ENCODE data around the gene CCT6B. TPM values are rescaled to one million over a fixed set of nuclear protein-coding genes. Genes with fewer than 3 reads are reported as not detected.

Gene CCT6B
- total and polyA plus RNA-seq, 9 of the 15 experiments (the other 6 are each of a cell fraction or from before 2014, with no cell fraction given) = 0.25 to 0.91 (median 0.58) TPM

DNA sequence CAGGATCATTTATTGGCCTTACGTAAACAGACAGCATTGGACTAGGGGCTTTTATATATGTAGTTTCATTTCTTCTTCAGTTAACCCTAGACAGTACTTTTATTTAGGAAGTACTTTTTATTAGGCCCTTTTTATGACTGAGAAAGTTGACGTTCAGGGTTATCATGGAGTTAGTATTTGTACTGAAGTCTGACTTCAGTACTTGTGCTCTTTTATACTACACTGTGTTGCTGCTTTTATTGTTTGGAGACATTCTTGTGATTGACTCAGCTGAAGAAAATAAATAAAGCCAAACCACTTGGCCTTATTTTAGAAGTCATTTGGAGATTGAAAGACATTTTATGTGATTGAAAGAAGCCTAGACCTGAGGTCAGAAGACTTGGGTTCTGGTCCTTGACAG lies 26.0 kb upstream of the CCT6B start (continued):
- no peak for TF ChIP-seq SP2 (IDR thresholded peaks at IDR 0.05; ENCODE audit: extremely low read depth, low read depth, low read length, poor library complexity, severe bottlenecking)

DNA sequence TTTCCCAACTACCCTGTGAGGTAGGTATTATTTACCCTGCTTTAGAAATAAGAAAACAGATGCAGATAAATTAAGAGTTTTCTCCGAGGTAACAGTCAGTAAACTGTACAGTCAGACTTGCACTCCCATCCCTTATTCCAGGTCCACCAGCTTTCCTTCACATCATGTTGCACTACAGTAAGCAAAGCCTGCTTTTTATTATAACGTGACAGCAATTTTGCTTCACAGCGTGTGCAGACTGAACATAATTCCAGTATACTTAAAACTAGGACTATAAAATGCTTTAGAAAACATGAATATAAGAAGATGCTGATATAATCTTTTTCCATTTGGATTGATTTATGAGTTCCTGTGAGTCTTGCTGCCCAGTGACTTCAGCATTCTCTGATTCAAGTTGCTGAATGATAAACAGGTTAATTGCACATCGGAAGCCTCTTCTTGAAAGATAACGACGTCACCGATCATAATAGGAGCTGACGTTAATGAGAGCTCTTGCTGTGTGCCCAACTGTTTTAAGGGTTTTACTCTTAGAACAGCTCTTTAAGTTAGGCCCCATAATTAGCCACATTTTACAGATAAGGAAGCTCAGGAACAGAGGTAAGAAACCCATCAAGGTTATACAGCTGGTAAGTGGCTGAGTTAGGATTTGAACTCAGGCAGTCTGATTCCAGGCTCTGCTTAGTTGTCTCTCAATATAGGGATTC lies 20.4 kb upstream of the CCT6B start:
- peak; percentile 75 for FAIRE-seq
- Histone ChIP-seq H3K9me3 (replicated peaks; ENCODE audit: control insufficient read depth, insufficient read depth, low read depth, low read length) (no peaks in the 10 kb centered on the region), H3K36me3 (ENCODE audit: control insufficient read depth, insufficient read depth, low read length) (peaks cover 34% of the 10 kb centered on the region), H2AFZ (ENCODE audit: low read depth, low read length) (peak overlapping the region; percentile 66), H3K4me1 (replicated peaks in 1 of 2; ENCODE audit: control insufficient read depth in 2 of 2, insufficient read depth in 2 of 2, low read length in 2 of 2) (peaks cover 17 to 26% of the 10 kb centered on the region in 2 experiments; a peak in 4 of 5 replicates), H3K9me1 (ENCODE audit: control insufficient read depth, insufficient read depth, low read length) (no peaks in the 10 kb centered on the region), H3K4me3 (peak overlapping the region; percentile 78), H3K27me3 (ENCODE audit: control insufficient read depth in 2 of 2, insufficient read depth in 2 of 2, low read length in 2 of 2) (no peaks in the 10 kb centered on the region), H4K20me1 (replicated peaks; ENCODE audit: control insufficient read depth, insufficient read depth, low read length) (no peaks in the 10 kb centered on the region), H3K27ac (ENCODE audit: extremely low read depth, low read depth, low read length) (peak overlapping the region; percentile 96), H3K9ac (ENCODE audit: insufficient read depth in 1 of 2, low read depth in 2 of 2, low read length in 2 of 2) (peak overlapping the region in 1 of 2 experiments; percentile 99; a peak in 3 of 4 replicates), H3K4me2 (ENCODE audit: insufficient read depth, low read length) (peak overlapping the region; percentile 89), H3K79me2 (ENCODE audit: control insufficient read depth, insufficient read depth, low read length) (peaks cover 52% of the 10 kb centered on the region)
- CTCF ChIA-PET (ENCODE audit: low intra/inter-chr PET ratio) = interaction anchor here (0.9 kb wide), 1 partner anchor 552 kb away, joined by 3 read pairs; no protein-coding TSS in a partner anchor
- peak; percentile 34 to 84 (median 56) for DNase-seq (ENCODE audit: extremely low read depth in 1 of 4, low spot score in 3 of 4)
- 1% methylated on average over 8 of the region's 8 CpGs for WGBS (ENCODE audit: insufficient coverage, low coverage, missing lambda C conversion rate)
- TSS peak; percentile 54 for BruUV-seq (replicated peaks)
- ATAC-seq = peak; percentile 52
- POLR2A ChIA-PET = interaction anchor here (0.5 to 3.4 kb wide), 23 partner anchors 10 to 1373 kb away, joined by 3 to 27 read pairs (median 4); partner anchors contain the start of genes RAD51D and RFFL
- intact Hi-C loops (cut with micrococcal nuclease) (loop anchor here (2.0 to 5.0 kb wide), 3 partner anchors 21 to 106 kb away; partner anchors contain the start of genes CCT6B and ZNF830), in situ Hi-C loops (cut with MboI) (no loop called here)
- TF ChIP-seq BHLHE40 (IDR thresholded peaks at IDR 0.05; ENCODE audit: low read length) = peak; percentile 7; the same call in 1 of the 2 replicates
- peak; percentile 90 for TF ChIP-seq CBFA2T3 (IDR thresholded peaks at IDR 0.05)
- TF ChIP-seq KDM1A (IDR thresholded peaks at IDR 0.05) = peak; percentile 91 to 93
- peak; percentile 70; the same call in 1 of the 2 replicates for TF ChIP-seq POLR2AphosphoS5 (IDR thresholded peaks at IDR 0.05; ENCODE audit: control insufficient read depth, insufficient read depth, low read depth, low read length)
- TF ChIP-seq ZNF639 (CRISPR knock-in tag; conservative IDR thresholded peaks at IDR 0.05 in 1 of 2, IDR thresholded peaks at IDR 0.05 in 1 of 2) = peak in 1 of 2 experiments; percentile 40; a peak in 1 of 4 replicates
- peak; percentile 84 for TF ChIP-seq HMBOX1 (IDR thresholded peaks at IDR 0.05)
- peak; percentile 77 for TF ChIP-seq RNF2 (IDR thresholded peaks at IDR 0.05)
- peak; percentile 89 for TF ChIP-seq DACH1 (IDR thresholded peaks at IDR 0.05; ENCODE audit: partially characterized antibody)
- TF ChIP-seq NFYB (IDR thresholded peaks at IDR 0.05; ENCODE audit: extremely low read depth, insufficient read length) = no peak
- 0 out of 2 replicates have a peak, but pooled peaks have one; percentile 28 for TF ChIP-seq ZNF197 (CRISPR knock-in tag; IDR thresholded peaks at IDR 0.05; ENCODE audit: low read depth)
- peak; percentile 77 for TF ChIP-seq TAL1 (IDR thresholded peaks at IDR 0.05)
- TF ChIP-seq CSDE1 (IDR thresholded peaks at IDR 0.05) = peak in 1 of 2 experiments; percentile 52; a peak in 1 of 4 replicates
- TF ChIP-seq PML (IDR thresholded peaks at IDR 0.05; ENCODE audit: low read length) = 0 out of 2 replicates have a peak, but pooled peaks have one; percentile 60
- peak; percentile 72 for TF ChIP-seq HES1 (IDR thresholded peaks at IDR 0.05; ENCODE audit: low read depth)
- peak; percentile 80; the same call in 1 of the 2 replicates for TF ChIP-seq NCOA1 (IDR thresholded peaks at IDR 0.05; ENCODE audit: low read depth)
- peak; percentile 45; the same call in 1 of the 2 replicates for TF ChIP-seq GABPA (tag; conservative IDR thresholded peaks at IDR 0.05; ENCODE audit: low read depth)
